Epithelial cell of esophagus (primary cell): ENCODE measurements around the gene ITGB7.
"Not testable (repeated sequence)": the region's sequence is repeated elsewhere in the genome, so short reads cannot be mapped to it uniquely, and the experiment has no call there.

Experiments used
- DNase-seq: peaks from one replicate; pipeline ENCODE4 v3.0.0; 2010; ENCODE audit warnings: low read depth
- H3K4me3 ChIP-seq: 2 replicates; pipeline ENCODE4 v1.5.1; 2011; ENCODE audit warnings: mild to moderate bottlenecking, low read length, control low read depth
- TF ChIP-seq, protein P1 (sequence below): IDR thresholded peaks from 2 replicates; pipeline ENCODE4 v1.5.1; 2011; ENCODE audit warnings: low read depth, mild to moderate bottlenecking, low read length, control low read depth, inconsistent platforms; ENCODE audit not compliant: insufficient read depth; ENCODE audit errors: missing control alignments

Gene ITGB7

DNA sequence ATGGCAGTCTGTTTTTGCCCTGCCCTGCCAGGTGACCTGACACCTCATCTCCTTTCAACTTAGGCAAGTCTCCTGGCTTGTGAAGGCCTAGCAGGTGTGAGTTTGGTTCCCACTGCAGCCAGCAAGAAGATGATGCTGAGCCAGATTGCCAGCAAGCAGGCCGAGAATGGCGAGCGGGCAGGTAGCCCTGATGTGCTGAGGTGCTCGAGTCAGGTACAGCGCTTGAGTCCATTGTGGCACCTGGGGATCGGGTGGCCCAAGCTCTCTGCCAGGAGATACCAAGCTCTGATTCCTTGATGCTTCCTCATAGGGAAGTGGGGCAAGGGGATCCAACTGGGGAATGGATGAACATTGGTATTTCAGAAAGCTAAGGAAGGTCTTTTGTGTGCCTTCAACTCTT, 22.2 kb downstream of the ITGB7 start:
- H3K4me3 ChIP-seq: no peak overlapping the region
- no peak for DNase-seq
- TF ChIP-seq, protein P1, sequence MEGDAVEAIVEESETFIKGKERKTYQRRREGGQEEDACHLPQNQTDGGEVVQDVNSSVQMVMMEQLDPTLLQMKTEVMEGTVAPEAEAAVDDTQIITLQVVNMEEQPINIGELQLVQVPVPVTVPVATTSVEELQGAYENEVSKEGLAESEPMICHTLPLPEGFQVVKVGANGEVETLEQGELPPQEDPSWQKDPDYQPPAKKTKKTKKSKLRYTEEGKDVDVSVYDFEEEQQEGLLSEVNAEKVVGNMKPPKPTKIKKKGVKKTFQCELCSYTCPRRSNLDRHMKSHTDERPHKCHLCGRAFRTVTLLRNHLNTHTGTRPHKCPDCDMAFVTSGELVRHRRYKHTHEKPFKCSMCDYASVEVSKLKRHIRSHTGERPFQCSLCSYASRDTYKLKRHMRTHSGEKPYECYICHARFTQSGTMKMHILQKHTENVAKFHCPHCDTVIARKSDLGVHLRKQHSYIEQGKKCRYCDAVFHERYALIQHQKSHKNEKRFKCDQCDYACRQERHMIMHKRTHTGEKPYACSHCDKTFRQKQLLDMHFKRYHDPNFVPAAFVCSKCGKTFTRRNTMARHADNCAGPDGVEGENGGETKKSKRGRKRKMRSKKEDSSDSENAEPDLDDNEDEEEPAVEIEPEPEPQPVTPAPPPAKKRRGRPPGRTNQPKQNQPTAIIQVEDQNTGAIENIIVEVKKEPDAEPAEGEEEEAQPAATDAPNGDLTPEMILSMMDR: no peak

DNA sequence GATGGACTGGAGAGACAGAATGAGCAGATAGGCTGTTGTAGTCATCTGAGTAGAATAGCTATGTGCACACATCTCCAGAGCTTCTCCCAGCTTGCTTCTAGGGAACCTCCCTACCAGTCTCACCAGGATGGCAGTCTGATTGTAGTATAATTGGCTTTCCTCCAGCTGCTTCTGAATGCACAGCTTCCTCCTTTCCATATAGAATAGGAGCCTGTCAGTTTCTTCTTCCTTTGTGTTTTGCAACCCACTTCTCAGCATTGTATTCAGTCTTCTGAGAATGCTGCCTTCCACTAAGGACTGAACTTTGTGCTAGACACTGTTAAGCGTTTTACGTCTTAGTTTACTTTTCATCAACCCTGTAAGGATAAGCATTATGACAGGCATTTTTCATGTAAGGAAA, 24.1 kb downstream of the ITGB7 start:
- no peak overlapping the region for H3K4me3 ChIP-seq
- TF ChIP-seq, protein P1: no peak
- DNase-seq: peak; percentile 64

DNA sequence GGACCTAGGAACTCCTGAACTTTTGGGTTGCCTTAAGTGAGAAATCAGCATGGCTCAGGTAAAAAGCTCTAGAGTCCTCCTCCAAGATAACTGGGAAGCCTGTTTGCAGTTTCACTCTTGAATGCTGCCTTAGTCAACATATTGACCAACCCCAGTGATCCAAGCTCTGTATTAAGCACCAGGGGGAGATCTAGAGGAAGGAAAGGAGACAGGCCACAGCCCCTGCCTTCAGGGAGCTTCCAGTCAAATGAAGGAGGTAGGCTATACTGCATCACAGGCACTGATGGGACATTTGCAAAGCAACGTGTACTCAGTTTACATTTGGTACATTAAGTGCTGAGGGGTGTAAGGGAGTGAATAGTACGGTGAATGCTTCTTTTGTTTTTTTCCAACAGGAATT, 25.1 kb downstream of the ITGB7 start:
- H3K4me3 ChIP-seq: peak overlapping the region; percentile 70
- TF ChIP-seq, protein P1: no peak
- no peak for DNase-seq

DNA sequence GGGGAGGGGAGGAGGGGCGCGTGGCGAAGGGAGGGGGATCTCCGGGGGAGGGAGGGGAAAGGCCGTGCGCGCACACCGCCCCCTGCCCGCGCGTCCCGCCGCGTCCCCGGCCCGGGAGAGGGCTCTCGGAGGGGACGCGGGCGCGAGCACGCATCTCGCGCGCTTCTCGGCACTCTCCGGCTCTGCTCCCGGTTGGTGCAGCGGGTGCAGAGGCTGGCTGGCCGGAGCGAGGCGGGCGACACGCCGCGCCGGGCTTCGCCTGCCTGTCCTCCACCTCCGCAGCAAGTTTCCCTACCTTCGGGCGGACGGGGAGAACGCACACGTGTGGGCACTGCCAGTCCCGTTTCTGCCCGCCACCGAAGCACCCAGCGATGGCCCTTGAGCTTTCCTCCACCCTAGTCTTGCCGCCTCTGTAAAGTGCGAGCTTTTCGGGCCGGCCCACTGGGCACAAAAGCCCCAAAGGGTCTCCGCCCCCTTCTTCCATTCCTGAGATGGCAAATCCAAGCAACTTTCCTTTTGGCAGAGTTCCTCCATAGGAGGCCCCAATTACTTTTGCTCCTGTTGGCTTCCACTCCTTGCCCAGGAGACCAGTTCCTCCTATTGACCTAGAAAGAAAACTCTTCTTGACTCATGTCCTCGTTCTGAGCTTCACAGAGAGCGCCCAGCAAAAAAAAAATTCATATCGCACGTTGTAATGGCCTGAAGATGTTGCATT, 26.0 kb downstream of the ITGB7 start:
- H3K4me3 ChIP-seq: peak overlapping the region; percentile 70
- peak; percentile 73 for DNase-seq
- TF ChIP-seq, protein P1: no peak

DNA sequence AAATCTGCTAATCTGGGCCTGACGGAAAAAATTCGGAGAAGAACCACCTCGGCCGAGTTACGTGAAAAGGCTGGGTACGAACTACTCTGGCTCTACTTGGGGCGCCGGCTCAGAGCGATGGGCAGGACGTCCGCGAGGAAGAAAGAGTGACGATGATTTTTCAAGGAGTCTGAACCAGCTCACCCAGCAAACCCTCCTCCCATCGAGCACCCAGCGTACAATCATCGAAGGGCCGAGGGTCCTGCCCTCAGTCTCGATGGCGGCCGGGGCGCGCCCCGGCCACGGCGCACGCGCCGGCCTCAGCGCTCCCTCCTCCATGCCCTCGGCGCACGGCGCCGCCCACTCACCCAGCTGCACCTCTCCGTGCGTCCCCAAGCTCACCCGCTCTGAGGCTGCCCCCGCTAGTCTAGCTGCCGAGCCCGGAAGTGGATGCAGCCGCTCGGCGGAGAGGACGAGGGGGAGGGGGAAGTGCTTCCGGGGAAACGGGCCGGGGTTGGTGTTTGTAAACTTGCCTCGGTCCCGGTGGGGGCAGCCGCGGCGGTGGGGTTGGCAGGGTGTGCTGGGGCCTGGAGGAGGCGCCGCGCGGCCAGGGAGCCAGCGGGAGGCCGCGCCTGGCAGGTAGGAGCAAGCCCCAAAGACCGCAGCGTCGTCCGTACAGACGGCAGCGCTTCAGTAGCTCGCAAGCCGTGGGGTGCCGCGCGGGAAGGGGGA, 26.7 kb downstream of the ITGB7 start, which contains the start of the genes CSAD and ZNF740:
CSAD (minus strand) TSS at position 706 of the 711 bp plus-strand sequence. CDS start 7,455 bp downstream, outside the sequence.
ZNF740 (plus strand) TSS at position 503 of the 711 bp plus-strand sequence. CDS start 1,262 bp downstream, outside the sequence.
- TF ChIP-seq, protein P1: no peak
- peak within 1 kb of the TSS; percentile 70 for H3K4me3 ChIP-seq
- DNase-seq: peak; percentile 96

DNA sequence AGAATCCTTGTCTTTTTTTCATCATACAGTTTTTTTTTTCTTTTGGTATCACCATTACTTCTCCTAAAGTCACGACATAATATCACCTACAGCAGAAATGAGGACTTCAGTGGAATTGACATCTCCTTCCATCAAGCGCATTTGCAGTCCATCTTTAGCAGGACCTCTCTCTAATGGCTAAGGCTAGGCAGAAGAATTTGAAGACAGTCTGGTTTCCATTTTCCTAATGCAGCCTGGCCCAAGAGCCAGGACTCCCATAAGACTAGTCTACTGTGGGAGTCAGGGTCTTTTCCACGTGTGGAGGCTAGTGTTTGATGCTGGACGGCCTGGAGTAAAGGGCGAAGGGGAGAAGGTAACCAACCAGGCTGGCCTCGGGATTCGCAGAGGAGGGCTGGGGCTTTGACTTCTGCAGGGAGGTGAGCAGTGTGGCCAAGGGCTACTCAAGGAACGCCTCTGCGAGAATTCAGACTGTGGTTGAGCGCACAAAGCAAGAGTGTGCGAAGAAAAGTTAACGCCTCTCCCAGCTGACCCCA, 27.3 kb downstream of the ITGB7 start:
- DNase-seq: no peak
- TF ChIP-seq, protein P1: no peak
- peak overlapping the region; percentile 70 for H3K4me3 ChIP-seq

DNA sequence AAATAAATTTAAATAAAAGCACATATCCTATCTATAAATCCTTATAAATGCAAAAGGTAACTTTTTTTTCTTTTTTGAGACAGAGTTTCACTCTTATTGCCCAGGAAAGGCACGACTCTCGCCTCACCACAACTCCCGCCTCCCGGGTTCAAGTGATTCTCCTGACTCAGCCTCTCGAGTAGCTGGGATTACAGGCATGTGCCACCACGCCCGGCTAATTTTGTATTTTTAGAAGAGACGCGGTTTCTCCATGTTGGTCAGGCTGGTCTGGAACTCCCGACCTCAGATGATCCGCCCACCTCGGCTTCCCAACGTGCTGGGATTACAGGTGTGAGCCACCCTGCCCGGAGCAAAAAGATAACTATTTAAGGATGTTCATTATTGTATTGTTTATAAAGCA, 28.2 kb downstream of the ITGB7 start:
- not testable (repeated sequence) for DNase-seq, H3K4me3 ChIP-seq

DNA sequence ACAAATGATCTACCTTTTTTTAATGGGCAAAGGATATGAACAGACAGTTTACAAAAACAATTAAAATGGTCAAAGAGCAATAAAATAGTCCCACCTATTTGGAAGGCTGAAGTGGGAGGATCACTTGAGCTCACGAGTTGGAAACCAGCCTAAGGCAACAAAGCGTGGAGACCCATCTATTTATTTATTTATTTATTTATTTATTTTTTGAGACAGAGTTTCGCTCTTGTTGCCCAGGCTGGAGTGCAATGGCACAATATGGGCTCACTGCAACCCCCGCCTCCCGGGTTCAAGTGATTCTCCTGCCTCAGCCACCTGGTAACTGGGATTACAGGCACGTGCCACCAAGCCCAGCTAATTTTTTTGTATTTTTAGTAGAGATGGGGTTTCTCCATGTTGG, 29.6 kb downstream of the ITGB7 start:
- H3K4me3 ChIP-seq, DNase-seq: not testable (repeated sequence)
